Stimulated activated CD4-positive, alpha-beta T cell treated with anti-CD3 and anti-CD28 coated beads, TNF-alpha, amount 100 ng/mL, for 4 hours (primary cell): ENCODE results near the gene KIRREL3.

Source experiments
- DNase-seq, 3 experiments: peaks; one replicate each; pipeline ENCODE4 v3.0.0-alpha.2; 2020; ENCODE audit warnings: low read depth in 3 of 3

Gene KIRREL3

GRCh38 chr11:126669416-126669815 lies 331.2 kb downstream of the KIRREL3 start:
- DNase-seq, result no peak

- no peak for DNase-seq
Measured at GRCh38 chr11:126664643-126665042, 335.9 kb downstream of the KIRREL3 start.

- no peak for DNase-seq
Measured at GRCh38 chr11:126663749-126664592, 336.6 kb downstream of the KIRREL3 start.

GRCh38 chr11:126662035-126662790 lies 338.4 kb downstream of the KIRREL3 start:
- DNase-seq, result no peak

GRCh38 chr11:126660761-126661425 lies 339.7 kb downstream of the KIRREL3 start:
- DNase-seq, result no peak

- no peak for DNase-seq
Measured at GRCh38 chr11:126660321-126660720, 340.2 kb downstream of the KIRREL3 start.

- no peak for DNase-seq
Measured at GRCh38 chr11:126658306-126659056, 342.1 kb downstream of the KIRREL3 start.

GRCh38 chr11:126655807-126656128 lies 344.8 kb downstream of the KIRREL3 start:
- DNase-seq, result no peak

- no peak for DNase-seq
Measured at GRCh38 chr11:126654886-126655806, 345.4 kb downstream of the KIRREL3 start.

- DNase-seq, result no peak
Measured at GRCh38 chr11:126653040-126653439, 347.5 kb downstream of the KIRREL3 start.

GRCh38 chr11:126647735-126648134 lies 352.8 kb downstream of the KIRREL3 start:
- DNase-seq, result no peak

GRCh38 chr11:126646701-126647557 lies 353.6 kb downstream of the KIRREL3 start:
- DNase-seq, result no peak

GRCh38 chr11:126645186-126645585 lies 355.4 kb downstream of the KIRREL3 start:
- DNase-seq, result no peak

- no peak for DNase-seq
Measured at GRCh38 chr11:126640186-126640585, 360.4 kb downstream of the KIRREL3 start.

GRCh38 chr11:126639692-126640091 lies 360.9 kb downstream of the KIRREL3 start:
- DNase-seq, result no peak

- DNase-seq, result no peak
Measured at GRCh38 chr11:126638648-126639047, 361.9 kb downstream of the KIRREL3 start.

- DNase-seq, result no peak
Measured at GRCh38 chr11:126637795-126638175, 362.8 kb downstream of the KIRREL3 start.

GRCh38 chr11:126636911-126637794 lies 363.4 kb downstream of the KIRREL3 start:
- no peak for DNase-seq

- DNase-seq, result no peak
Measured at GRCh38 chr11:126635511-126635910, 365.1 kb downstream of the KIRREL3 start.
